CD4-positive, alpha-beta T cell treated with Interleukin-6 for 4 hours (primary cell): ENCODE measurements around the gene CSK.

Experiments
- DNase-seq: peaks from one replicate; pipeline ENCODE4 v3.0.0-alpha.2; 2020; ENCODE audit warnings: mixed read lengths

CSK gene

DNA sequence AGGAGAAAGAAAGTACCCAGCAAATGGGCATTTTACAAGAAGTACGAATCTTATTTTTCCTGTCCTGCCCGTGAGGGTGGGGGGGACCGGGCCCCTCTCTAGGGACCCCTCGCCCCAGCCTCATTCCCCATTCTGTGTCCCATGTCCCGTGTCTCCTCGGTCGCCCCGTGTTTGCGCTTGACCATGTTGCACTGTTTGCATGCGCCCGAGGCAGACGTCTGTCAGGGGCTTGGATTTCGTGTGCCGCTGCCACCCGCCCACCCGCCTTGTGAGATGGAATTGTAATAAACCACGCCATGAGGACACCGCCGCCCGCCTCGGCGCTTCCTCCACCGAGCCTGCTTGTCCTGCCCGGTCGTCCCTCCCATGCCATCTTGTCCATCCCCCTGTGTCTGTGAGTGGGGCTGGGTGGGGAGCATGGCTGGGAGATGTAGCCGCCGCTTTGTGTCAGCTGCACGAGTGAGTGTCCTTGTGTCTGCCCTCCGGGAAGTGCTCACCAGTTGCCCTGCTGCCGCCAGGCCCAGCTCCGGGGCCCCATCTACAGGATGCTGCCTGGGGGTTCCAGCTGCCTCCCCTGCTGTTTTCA, 21.1 kb downstream of the CSK start:
- DNase-seq: no peak

DNA sequence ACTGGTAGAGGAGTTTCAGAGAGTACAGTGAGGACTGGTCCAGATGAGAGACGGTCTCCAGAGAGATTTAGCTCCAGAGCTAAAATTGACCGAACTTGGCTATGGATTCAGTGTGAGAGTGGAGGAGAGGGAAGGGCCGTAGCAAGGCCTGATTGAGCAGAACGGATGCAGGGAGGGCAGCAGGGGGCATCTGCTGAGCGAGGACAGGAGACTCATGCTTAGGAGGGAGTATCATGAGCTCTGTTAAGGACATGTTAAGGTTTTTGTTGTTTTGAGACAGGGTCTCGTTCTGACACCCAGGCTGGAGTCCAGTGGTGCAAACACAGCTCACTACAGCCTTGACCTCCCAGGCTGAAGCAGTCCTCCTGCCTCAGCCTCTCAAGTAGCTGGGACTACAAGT, 23.1 kb downstream of the CSK start:
- DNase-seq: no peak

DNA sequence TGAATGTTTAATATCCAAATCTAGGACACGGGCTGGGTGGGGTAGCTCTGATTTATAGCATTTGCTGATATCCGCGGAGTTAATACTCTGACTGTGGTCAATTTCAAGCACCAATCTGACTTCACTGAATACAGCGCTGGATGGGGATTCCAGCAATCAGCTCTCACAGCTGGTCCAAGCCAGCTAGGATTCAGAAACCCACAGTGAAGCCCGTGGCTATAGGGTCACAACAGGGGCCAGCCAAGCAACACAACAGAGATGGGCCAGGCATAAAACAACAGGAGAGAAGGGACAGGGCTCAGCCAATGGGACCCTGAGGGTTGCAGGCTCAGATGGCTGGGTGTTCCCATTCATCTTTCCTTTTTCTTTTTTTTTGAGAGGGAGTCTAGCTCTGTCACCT, 25.4 kb downstream of the CSK start:
- DNase-seq: no peak

DNA sequence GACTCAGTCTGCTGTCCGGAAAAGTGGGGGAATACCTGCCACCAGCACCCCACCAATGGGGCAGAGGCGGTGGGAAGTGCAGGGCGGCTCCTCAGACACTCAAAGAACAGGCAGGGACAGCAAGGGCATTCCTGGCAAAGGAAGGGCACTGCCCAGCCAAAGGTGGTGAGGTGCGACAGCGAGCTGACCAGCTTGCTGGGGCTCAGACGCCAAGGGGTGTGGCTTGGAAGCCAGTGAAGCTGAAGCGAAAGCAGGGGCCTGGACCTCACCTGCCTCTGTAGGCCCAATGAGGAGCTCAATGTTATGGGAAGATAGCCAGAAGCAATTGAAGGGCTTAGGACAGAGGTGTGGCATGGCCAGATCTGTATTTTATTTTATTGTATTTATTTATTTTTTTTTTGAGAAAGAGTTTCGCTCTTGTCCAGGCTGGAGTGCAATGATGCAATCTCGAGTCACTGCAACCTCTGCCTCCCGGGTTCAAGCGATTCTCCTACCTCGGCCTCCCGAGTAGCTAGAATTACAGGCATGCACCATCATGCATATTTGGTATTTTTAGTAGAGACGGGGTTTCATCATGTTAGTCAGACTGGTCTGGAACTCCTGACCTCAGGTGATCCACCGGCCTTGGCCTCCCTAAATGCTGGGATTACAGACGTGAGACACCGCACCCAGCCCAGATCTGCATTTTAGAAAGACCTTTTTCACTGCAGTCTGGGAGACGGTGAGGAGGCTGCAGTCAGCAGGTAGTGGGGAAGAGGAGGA, 26.4 kb downstream of the CSK start:
- DNase-seq: no peak

DNA sequence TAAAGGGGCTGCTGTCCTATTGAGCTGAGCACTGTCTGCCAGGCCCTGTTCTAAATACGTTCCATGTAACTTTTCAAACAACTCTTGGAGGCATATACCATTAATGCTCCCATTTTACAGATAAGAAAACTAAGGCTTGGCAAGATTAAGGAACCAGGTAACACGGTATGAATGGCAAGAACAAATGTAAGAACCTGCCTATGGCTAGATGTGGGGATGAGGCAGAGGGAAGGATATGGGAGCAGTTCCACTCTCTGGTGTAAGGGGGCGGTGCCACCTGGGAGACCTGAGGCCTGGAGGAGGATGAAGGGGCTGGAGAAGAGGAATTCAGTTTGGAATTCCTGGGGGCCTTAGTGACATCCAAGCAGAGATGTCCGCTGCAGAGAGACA, 27.0 kb downstream of the CSK start:
- no peak for DNase-seq

DNA sequence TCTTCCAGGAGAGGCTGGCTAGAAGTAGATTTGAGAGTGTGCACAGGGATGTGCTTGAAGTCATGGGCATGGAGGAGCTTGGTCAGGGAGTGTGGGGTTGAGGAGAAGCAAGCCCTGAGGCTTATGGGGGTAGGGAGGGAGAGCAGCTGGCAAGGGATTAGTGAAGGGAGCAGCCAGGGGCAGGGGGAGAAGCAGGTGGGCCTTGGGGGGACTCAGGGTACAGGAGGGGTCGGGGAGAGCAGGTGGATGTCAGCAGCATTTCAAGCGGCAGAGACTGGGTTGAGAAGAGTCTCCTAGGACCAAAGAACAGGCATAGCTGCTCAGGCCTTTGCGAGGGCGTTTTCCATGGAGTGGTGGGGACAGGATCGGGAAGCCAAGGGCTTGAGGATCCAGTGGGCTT, 27.4 kb downstream of the CSK start:
- DNase-seq: no peak

DNA sequence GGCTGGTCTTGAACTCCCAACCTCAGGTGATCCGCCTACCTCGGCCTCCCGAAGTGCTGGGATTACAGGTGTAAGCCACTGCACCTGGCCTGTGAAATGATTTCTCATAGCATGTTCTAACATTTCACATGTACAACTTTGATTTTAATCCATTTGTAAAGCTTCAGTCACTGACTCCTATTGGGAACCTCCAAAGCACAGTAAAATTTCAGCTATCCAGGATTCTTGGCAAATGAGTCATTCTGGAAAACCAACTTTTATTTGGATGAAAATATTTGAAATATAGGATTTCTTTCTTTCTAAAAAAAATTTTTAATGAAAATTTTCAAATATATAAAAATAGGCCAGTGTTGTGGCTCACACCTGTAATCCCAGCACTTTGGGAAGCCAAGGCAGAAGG, 28.1 kb downstream of the CSK start:
- no peak for DNase-seq

DNA sequence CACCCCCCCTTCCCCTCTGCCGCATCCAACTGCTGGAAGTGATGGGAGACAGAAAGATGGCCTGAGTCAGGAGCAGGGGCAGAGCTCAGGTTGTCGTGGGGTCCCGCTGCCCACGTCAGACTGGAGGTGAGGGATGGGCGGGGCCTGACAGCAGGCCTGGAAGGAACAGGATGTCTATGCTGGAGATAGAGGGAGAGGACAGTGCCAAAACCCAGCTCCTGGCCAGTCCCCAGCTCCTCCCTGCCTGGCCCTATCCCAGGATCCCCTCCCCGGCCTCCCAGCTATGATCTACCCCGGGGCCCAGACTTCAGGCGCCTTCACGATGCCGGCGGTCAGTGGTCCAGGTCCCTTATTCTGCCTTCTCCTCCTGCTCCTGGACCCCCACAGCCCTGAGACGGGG, 30.7 kb downstream of the CSK start, which contains the start of gene LMAN1L:
TSS of gene LMAN1L (plus strand) at position 303 of the 400 bp plus-strand sequence. CDS start at position 323, 20 bp downstream.
- no peak for DNase-seq

DNA sequence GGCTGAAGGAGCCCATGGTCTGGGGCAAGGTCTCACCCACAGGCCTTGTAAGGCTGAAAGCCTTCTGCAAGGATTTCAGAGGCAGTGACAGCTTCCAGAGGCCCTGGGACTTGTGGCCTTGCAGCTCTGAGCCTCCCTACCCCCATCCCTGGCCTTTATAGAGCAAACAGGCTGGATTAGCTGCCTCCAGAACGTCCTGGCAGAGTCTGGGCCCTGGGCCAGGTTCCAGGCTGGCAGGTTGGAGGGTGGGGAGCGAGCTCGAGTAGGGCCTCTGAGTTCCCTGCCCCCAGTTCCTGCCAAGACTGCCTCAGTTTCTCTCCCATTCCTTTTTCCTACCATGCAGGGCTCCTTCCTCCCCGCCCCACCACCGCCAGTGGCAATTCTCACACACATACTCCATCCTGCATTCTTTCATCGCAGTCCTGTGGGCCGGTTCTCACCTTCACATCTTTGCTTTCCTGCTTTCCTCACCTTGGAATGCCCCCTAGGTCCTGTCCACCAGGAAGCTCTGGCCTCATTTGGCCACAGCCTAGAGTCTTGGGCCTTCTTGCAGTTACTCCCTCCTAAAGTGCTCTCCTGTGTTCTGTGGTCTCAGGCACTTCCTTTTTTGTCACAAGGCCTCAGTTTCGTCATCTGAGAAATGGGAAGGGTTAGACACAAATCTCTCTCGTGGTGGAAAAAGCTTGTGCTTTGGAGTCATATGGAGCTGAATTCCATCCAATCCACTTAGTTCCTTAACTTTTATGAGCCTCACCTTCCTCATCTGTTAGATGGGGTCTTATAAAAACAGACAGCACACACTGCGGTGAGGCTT, 33.4 kb downstream of the CSK start:
- no peak for DNase-seq

DNA sequence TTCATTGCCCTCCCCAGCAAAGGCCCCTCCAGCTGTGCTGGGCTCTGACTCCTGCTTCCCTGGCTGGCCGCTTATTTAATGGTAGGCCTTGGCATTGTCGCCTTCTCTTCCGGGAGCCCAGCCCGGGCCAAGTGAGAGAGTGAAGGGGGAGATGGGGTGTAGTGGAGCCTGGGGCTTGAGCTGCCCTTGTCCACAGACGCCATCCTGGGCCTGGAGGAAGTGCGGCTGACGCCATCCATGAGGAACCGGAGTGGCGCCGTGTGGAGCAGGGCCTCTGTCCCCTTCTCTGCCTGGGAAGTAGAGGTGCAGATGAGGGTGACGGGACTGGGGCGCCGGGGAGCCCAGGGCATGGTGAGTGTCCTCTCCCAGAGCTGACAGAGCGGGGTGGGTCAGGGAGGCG, 34.1 kb downstream of the CSK start:
- no peak for DNase-seq

DNA sequence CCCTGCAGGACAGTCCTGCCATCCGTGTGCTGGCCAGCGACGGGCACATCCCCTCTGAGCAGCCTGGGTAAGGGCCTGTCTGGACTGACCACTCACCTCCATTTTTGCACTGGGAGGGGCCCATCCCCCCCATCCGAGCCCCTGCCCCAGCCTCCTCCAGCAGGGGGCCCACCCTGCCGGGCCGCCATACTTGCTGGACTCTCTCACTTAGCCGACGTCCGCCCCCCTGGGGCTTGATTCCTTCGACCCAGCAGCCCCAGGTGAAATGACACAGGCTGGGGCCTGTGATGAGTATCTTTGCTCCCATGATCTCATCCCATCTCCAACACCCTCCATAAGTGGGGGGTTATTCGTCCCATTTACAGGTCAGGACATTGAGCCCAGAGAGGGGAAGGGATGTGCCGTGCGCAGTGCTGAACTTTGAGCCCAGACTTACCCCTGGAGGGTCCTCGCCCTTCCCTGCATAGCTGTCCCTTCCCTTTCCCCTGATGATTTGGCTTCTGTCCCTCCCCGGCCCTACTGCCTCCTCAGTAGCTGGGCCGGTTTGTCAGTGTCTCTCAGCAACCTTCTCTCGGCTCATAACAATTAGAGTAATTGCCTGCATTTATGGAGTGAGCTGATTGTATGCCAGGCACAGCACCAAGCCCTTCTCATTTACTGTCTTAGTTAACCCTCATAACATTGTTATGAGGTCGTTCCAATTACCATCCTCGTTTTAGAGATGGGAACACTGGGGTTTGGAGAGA, 34.9 kb downstream of the CSK start:
- DNase-seq: no peak

DNA sequence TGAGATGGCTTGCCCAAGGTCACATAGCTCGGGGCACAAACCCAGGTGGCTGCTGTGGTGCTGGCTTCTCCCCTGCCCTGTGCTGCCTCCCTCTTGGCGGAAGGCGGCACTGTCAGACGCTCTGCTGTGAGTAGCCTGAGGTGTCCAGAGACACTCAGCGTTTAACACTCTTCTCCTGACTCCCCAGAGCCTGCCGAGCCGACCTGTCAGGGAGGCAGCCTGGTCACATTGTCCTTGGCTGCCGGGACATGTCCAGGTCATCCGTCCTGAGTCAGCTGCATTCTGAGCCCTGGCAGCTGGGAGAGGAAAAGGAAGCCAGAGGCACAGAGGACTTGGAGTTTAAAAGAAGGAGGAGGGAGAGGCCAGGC, 35.5 kb downstream of the CSK start:
- no peak for DNase-seq

DNA sequence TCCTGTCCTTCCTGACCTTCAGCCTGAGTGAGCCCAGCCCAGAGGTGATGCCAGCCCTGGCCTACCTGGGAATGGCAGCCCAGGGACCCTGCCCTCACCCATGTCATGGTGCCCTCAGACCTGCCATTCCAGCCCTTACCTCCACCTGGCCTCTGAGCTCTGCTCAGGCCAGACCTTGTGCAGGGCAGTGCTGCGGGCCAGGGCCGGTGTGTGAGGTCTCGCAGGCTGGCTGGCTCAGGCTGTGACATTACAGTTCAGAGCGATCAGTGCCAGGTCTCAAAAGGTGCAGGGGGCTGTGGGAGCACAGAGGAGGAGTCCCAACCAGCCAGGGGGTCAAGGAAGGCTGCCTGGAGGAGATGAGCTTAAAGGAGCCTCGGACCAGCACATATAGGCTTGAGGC, 38.2 kb downstream of the CSK start:
- DNase-seq: no peak

DNA sequence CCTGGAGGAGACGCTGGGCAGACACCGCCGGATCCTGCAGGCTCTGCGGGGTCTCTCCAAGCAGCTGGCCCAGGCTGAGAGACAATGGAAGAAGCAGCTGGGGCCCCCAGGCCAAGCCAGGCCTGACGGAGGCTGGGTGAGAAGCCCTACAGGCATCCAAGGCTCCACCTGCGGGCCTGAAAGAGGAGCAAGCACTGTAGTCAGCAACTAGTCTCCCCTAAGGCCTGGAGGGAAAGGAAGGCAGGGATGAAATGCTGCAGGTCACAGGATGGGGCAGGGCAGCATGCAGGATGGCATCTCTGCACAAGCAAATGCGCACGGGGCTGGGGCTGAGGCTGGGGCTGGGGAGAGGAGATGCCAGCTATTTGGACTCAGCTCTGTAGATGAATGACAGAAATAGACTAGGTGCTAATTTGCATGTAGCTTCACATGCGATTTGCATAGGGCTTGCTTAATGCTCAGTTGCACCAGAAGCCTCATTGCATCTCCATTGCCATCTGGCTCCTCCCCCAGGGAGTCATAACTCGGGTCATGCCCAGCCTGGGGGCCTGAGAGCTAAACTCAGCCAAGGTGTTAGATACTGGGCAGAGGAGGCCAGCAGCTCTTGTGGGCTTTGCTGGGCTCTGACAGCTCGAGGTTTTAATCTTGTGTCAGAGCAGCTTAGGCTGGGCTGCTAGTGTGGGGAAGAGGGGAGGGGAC, 39.4 kb downstream of the CSK start:
- no peak for DNase-seq

DNA sequence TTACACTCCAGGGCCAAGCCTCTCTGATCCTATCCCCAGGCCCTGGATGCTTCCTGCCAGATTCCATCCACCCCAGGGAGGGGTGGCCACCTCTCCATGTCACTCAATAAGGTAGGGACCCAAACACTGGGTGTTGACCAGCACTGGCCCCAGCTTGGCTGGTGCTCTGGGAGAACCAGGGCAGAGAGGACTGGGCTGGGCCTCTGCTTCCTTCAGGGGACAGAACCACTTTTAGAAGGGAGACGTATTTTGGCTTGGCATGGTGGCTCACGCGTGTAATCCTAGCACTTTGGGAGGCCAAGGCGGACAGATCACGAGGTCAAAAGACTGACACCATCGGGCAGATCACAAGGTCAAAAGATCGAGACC, 39.9 kb downstream of the CSK start:
- DNase-seq: no peak

DNA sequence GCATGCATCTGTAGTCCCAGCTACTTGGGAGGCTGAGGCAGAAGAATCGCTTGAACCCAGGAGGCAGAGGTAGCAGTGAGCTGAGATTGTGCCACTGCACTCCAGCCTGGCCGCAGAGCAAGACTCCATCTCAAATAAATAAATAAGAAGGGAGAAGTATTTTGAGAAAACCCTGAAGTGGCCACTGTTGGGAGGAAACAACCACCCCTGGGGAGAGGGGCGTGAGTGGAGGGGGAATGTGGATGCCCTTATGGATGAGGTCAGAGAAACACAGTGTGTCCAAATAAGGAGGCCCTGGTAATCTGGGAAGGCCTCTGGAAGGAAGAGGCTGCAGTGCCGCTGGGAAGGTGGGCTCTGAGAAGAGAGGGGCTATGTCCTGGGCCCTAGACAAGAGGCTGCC, 40.4 kb downstream of the CSK start:
- no peak for DNase-seq

DNA sequence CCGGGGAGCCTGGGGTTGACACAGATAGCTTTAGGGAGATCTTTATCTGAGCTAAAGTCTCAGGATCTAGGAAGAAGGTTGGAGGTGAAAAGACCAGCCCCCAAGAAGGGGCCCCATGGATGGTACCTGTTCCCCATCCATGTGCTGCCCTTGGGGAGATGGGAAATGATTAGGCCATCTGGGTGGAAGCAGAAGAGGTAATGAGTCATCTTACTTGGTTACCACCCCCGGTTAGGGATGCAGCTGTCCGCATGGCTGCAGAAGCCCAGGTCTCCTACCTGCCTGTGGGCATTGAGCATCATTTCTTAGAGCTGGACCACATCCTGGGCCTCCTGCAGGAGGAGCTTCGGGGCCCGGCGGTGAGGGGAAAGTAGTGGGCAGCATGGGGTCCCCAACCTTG, 41.4 kb downstream of the CSK start:
- no peak for DNase-seq

DNA sequence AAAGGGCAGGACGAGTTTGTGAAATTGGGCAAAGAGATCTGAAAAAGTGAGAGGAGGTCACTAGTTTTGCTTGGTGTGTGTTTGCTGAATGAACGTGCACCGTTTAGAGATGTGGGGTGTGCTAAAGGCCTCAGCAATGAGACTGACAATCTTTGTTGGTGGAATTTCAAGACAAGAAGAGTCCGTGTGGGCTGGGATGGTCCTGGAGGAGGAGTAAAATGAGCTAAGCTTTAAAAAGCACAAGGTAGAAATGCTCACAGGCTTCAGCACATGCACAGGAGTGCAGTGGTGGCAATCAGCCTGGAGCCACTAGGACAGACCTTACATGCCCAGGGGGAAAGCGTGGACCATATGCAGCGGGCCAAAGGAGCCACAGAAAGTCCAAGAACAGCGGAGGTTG, 43.1 kb downstream of the CSK start:
- no peak for DNase-seq

DNA sequence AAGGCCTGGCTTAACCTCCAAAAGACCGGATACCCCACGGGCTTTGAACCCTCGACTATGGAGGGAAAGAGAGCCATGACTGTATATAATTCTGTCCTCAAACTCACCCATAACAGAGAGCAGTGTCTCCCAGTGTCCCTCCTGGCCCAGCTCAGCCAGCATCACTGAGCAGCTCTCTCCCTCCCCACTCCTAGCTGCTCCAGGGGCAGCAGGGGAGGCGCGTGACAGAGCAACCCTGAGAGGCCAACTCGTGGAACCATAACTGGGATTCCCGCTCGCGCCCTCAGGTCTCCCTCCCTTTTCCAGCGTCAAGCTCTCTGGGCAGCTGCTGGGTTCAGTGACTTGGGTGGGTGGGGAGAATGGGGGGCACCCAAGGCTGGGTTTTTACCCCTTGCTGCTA, 44.0 kb downstream of the CSK start:
- DNase-seq: no peak

DNA sequence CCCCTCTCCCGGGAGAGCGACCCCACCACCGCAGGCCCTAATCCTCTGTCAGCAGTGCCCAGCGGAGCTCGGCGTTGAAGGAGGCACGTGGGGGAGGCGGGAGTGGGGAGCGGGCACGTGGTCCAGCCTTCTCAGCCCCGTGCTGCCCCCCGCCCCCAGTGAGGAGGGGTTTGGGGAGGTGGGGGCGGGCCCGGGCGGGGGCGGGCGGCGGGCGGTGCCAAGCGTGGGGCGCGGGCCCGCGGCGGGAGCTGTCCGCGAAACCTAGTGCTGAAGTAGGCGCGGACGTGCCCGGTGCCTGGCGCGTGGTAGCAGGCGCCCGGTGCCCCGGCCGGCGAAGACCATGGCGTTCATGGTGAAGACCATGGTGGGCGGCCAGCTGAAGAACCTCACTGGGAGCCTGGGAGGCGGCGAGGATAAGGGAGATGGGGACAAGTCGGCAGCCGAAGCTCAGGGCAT, 44.5 kb downstream of the CSK start, which contains the start of gene CPLX3:
TSS of gene CPLX3 (plus strand) at position 264 of the 456 bp plus-strand sequence. CDS start at position 341, 77 bp downstream.
- peak; percentile 51 for DNase-seq

DNA sequence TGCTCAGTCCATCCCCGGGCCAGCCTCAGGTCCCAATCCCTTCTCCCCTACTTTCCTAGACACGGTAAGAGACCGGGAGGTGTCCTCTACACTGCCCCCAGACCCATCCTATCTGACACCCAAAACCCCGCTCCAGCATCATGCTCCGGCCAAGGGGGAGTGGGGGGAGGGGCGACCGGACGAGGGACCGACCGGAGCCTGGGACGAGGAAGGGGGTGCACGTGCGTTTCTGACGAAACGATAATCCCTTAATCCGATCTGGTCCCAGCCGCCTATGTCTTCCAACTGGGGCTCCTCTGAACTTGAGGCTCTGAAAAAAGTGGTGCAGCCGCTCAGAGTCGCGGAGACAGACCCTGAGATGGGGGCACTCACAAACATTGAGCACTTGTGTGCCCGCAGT, 45.0 kb downstream of the CSK start:
- no peak for DNase-seq

DNA sequence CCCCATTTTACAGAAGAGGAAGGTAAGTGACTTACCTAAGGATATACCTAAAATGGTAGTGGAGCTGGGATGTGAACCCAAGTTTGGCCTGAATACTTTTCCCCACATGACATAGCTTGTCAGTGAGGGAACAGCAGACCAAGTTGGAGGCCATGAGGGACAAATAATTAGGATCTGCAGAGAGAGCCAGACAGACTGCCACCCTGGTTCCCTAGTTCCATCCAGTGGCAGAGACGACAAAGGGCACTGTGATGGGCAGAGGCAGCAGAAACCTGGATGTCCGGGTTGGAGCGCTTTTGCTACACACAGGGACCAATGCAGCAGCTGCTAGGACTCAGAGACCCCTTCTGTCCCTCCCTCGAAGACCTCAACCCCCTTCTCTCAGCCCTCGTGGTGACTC, 45.7 kb downstream of the CSK start:
- no peak for DNase-seq

DNA sequence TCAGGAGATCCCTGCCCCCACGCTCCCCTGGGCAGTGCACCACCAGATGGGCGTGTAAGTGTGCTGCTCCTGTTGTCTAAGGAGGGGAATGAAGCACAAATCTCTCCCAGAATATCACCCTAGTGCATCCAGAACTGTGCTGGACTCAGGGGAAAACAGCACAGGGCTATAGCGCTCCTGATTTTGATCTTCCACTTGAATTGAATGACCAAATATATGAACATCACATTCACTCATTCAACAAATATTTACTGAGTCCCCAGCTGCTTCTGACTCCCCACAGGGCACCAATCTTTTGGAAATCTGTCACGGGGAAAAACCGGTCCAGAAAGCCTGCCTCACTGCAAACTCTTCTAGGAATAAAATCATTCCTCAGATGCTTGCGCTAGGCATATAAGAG, 47.0 kb downstream of the CSK start:
- no peak for DNase-seq
